ENCODE measurements around the gene VPREB3. TPM values are rescaled to one million over a fixed set of nuclear protein-coding genes. Genes with fewer than 3 reads are reported as not detected.

The VPREB3 gene
- total RNA-seq, 1 experiment from 2014 or later, result not detected

DNA sequence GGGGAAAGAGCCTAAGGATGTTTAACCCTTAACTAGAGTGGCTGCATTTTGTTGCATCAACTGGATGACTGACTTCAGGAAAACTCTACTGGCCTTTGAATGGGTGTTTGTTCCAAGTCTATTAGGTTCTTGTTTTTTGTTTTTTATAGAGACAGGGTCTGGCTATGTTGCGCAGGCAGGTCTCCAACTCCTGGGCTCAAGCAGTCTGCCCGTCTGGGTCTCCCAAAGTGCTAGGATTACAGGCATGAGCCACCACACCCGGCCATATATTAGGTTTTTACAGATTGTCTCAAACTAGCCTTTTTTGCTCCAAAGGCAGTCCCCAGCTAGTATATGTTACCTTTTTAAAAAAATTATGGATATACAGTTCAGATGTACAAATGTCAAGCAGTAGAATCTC lies 33.7 kb upstream of the VPREB3 start:
- peaks cover 45% of the 10 kb centered on the region for H3K36me3 ChIP-seq
- H3K4me3 ChIP-seq, result peak overlapping the region; percentile 98
- H3K4me1 ChIP-seq (replicated peaks), result peaks cover 68% of the 10 kb centered on the region
- H3K27ac ChIP-seq, result no peak overlapping the region
- no peaks in the 10 kb centered on the region for H3K27me3 ChIP-seq (replicated peaks)
- no peak for DNase-seq (ENCODE audit: low read depth in 1 of 2, low spot score in 2 of 2)
- H3K9me3 ChIP-seq (replicated peaks), result no peaks in the 10 kb centered on the region

DNA sequence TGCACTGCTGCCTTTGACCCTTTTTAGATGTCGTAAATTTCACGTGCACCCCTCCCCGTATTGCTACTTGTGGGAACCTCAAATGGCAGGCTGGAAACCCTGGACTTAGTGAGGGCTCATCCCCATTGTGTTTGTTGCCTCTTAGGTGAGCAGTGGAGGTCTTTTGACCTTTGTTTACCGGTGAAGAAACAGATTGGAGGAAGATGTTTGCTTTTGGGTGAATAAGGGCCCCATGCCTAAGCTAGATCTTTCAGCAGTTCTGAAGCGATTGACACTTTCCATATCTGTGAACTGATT lies 33.3 kb upstream of the VPREB3 start:
- Histone ChIP-seq H3K4me1 (replicated peaks) (peaks cover 68% of the 10 kb centered on the region), H3K27ac (no peak overlapping the region), H3K36me3 (peaks cover 42% of the 10 kb centered on the region), H3K27me3 (replicated peaks) (no peaks in the 10 kb centered on the region), H3K4me3 (peak overlapping the region; percentile 98), H3K9me3 (replicated peaks) (no peaks in the 10 kb centered on the region)
- no peak for DNase-seq (ENCODE audit: low read depth in 1 of 2, low spot score in 2 of 2)

DNA sequence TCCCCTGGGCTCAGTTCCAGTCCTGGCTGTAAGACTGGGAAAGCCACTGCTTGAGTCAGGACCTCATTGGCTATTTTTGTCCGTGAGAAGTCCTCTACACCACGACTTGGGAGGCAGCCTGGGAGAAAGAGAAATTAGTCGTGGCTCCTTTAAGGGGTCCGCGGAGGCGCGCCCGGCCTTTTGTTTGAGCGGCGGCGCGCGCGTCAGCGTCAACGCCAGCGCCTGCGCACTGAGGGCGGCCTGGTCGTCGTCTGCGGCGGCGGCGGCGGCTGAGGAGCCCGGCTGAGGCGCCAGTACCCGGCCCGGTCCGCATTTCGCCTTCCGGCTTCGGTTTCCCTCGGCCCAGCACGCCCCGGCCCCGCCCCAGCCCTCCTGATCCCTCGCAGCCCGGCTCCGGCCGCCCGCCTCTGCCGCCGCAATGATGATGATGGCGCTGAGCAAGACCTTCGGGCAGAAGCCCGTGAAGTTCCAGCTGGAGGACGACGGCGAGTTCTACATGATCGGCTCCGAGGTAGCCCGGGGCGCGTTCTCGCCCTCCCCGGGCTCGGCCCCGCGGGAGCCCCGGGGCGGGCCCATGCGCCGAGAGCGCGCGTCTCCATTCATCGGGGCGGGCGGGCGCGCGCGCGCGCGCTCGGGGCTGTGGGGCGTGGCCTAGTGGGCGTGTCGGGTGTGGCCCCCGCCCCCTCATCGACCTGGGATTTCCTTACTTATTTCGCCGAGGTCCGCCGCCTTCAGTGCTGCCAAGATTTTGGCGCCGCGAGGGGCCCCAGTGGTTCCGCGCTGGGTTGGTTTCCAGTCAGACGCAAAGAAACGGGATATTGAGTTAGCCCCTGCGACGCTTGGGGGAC lies 32.8 kb upstream of the VPREB3 start, which contains the start of gene SMARCB1:
SMARCB1 (plus strand) TSS at position 215 of the 848 bp plus-strand sequence; CDS start at position 419, 204 bp downstream.
- H3K36me3 ChIP-seq, result peaks cover 36% of the 10 kb centered on the region
- peak within 1 kb of the TSS; percentile 98 for H3K4me3 ChIP-seq
- H3K27ac ChIP-seq, result peak within 1 kb of the TSS; percentile 99
- DNase-seq (ENCODE audit: low read depth in 1 of 2, low spot score in 2 of 2), result peak; percentile 92 to 93
- H3K27me3 ChIP-seq (replicated peaks), result no peaks in the 10 kb centered on the region
- no peaks in the 10 kb centered on the region for H3K9me3 ChIP-seq (replicated peaks)
- H3K4me1 ChIP-seq (replicated peaks), result peaks cover 67% of the 10 kb centered on the region

DNA sequence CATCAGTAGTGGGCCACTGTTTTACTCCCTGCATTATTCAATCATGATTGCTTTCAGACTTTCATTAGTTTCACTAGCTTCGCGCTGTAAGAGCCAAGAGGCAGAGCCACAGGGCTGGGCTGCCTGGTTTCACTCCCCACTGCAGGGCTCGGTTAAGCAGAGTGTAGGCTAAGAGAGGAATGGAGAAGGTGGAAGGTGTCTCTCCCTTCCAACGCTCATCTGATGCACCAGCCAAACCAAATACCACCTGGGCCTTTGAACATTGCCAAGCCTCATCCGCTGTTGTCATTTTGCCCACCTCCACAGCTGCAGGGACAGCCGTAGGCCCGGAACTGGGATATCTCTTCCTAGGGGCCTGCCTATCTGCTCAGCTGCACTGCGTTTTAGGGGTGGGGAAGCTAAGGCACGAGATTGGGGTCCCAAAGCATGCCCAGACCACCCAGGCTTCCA lies 32.1 kb upstream of the VPREB3 start:
- H3K36me3 ChIP-seq, result peaks cover 29% of the 10 kb centered on the region
- DNase-seq (ENCODE audit: low read depth in 1 of 2, low spot score in 2 of 2), result no peak
- H3K9me3 ChIP-seq (replicated peaks), result no peaks in the 10 kb centered on the region
- H3K27me3 ChIP-seq (replicated peaks), result no peaks in the 10 kb centered on the region
- peak overlapping the region; percentile 98 for H3K4me3 ChIP-seq
- H3K27ac ChIP-seq, result peak overlapping the region; percentile 99
- peaks cover 67% of the 10 kb centered on the region for H3K4me1 ChIP-seq (replicated peaks)

DNA sequence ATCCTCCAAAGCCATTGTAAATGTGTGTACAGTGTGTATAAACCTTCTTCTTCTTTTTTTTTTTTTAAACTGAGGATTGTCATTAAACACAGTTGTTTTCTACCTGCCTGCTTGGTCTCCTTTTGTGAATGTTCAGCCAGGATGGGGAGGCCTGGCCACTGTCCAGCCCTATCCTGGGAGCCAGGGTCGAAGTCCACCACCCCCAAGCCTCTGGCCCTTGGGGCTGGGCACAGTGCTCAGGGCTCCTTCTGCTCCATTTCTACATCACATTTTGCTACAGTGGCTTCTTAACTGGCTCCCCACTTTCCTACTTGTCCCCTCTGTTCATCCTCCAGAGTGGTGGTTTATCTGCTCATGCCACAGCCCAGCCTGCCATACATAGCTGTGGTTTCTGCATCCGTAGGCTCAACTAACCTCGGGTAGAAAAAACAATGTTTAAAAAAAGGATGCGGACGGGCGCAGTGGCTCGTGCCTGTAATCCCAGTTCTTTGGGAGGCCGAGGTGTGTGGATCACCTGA lies 30.0 kb upstream of the VPREB3 start:
- Histone ChIP-seq H3K4me3 (no peak overlapping the region), H3K9me3 (replicated peaks) (no peaks in the 10 kb centered on the region), H3K27ac (no peak overlapping the region; the same call in 1 of the 2 replicates), H3K4me1 (replicated peaks) (peaks cover 51% of the 10 kb centered on the region), H3K36me3 (peaks cover 19% of the 10 kb centered on the region), H3K27me3 (replicated peaks) (no peaks in the 10 kb centered on the region)
- DNase-seq (ENCODE audit: low read depth in 1 of 2, low spot score in 2 of 2), result peak; percentile 47 to 53

DNA sequence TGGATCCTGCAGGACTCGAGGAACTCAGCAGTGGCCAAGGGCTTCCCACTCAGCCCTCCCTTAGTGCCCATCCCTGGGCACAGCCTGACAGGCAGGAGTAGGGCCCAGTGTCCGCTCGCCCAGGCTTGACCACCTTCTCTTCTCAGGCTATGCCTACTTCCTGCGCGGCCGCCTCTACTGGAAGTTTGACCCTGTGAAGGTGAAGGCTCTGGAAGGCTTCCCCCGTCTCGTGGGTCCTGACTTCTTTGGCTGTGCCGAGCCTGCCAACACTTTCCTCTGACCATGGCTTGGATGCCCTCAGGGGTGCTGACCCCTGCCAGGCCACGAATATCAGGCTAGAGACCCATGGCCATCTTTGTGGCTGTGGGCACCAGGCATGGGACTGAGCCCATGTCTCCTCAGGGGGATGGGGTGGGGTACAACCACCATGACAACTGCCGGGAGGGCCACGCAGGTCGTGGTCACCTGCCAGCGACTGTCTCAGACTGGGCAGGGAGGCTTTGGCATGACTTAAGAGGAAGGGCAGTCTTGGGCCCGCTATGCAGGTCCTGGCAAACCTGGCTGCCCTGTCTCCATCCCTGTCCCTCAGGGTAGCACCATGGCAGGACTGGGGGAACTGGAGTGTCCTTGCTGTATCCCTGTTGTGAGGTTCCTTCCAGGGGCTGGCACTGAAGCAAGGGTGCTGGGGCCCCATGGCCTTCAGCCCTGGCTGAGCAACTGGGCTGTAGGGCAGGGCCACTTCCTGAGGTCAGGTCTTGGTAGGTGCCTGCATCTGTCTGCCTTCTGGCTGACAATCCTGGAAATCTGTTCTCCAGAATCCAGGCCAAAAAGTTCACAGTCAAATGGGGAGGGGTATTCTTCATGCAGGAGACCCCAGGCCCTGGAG lies 29.3 kb upstream of the VPREB3 start:
- DNase-seq (ENCODE audit: low read depth in 1 of 2, low spot score in 2 of 2), result no peak
- Histone ChIP-seq H3K27me3 (replicated peaks) (no peaks in the 10 kb centered on the region), H3K9me3 (replicated peaks) (no peaks in the 10 kb centered on the region), H3K4me3 (no peak overlapping the region), H3K27ac (no peak overlapping the region), H3K36me3 (peaks cover 12% of the 10 kb centered on the region), H3K4me1 (replicated peaks) (peaks cover 50% of the 10 kb centered on the region)

DNA sequence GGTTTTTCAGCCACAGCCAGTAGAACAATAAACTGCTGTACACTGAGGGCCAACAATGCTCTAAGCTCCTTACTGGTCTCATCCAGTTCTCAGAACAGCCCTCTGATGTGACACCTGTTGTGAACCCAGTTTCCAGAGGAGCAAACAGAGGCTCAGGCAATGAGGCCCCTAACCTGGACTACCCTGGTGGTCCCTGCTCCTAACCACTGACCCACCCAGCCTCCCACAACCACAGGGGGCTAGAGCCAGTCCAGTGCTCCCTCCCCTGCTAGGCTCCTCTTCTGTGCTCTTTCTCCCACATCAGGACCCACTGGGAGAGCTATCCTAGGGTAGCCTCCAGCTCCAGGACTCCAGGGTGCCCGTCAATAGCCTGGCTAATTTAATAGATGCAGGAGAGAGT lies 28.5 kb upstream of the VPREB3 start:
- Histone ChIP-seq H3K4me3 (no peak overlapping the region), H3K9me3 (replicated peaks) (no peaks in the 10 kb centered on the region), H3K4me1 (replicated peaks) (peaks cover 42% of the 10 kb centered on the region), H3K27ac (no peak overlapping the region), H3K27me3 (replicated peaks) (no peaks in the 10 kb centered on the region), H3K36me3 (peaks cover 6% of the 10 kb centered on the region)
- DNase-seq (ENCODE audit: low read depth in 1 of 2, low spot score in 2 of 2), result no peak

DNA sequence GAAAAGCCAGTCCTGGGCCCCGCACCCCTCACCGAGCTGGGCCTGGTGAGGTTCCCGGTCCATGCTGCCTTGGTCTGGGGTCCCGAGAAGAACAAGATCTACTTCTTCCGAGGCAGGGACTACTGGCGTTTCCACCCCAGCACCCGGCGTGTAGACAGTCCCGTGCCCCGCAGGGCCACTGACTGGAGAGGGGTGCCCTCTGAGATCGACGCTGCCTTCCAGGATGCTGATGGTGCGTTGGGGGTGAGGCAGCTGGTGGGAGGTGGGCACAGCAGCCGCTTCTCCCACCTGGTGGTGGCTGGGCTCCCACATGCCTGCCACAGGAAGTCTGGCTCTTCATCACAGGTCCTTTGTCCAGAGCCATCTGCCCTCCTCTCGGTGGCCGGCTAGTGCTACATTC lies 28.0 kb upstream of the VPREB3 start:
- H3K4me3 ChIP-seq, result no peak overlapping the region
- no peaks in the 10 kb centered on the region for H3K9me3 ChIP-seq (replicated peaks)
- DNase-seq (ENCODE audit: low read depth in 1 of 2, low spot score in 2 of 2), result no peak
- H3K4me1 ChIP-seq (replicated peaks), result peaks cover 41% of the 10 kb centered on the region
- no peak overlapping the region for H3K27ac ChIP-seq
- H3K27me3 ChIP-seq (replicated peaks), result no peaks in the 10 kb centered on the region
- H3K36me3 ChIP-seq, result peaks cover 3% of the 10 kb centered on the region

DNA sequence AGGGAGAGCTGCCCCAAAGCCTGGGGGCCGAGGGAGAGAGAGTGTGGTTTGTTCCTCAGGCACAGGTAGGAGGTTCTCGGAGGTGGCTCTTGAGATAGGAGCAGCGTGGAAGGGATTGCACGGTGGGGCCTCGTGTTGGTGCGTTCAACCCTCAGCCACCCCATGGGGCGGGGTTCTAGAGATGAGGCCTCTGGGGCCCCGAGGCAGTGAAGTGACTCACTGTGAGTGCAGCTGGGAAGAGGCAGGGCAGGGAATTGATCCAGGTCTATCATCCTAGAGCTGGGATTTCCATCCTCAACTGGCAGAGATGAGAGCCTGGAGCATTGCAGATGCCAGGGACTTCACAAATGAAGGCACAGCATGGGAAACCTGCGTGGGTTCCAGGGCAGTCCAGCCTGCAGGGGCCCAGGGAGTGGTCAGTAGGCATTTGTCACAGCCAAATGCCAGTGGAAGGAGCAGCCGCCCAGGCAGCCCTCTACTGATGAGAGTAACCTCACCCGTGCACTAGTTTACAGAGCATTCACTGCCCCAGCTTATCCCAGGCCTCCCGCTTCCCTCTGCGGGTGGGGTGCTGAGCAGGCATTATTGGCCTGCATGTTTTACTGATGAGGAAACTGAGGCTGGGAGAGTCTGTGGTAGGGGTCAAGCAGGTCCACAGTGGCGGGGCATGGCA lies 27.4 kb upstream of the VPREB3 start:
- Histone ChIP-seq H3K27me3 (replicated peaks) (no peaks in the 10 kb centered on the region), H3K4me3 (no peak overlapping the region), H3K4me1 (replicated peaks) (peaks cover 41% of the 10 kb centered on the region), H3K27ac (no peak overlapping the region), H3K9me3 (replicated peaks) (no peaks in the 10 kb centered on the region), H3K36me3 (no peaks in the 10 kb centered on the region)
- peak in 1 of 2 experiments; percentile 46 for DNase-seq (ENCODE audit: low read depth in 1 of 2, low spot score in 2 of 2)

DNA sequence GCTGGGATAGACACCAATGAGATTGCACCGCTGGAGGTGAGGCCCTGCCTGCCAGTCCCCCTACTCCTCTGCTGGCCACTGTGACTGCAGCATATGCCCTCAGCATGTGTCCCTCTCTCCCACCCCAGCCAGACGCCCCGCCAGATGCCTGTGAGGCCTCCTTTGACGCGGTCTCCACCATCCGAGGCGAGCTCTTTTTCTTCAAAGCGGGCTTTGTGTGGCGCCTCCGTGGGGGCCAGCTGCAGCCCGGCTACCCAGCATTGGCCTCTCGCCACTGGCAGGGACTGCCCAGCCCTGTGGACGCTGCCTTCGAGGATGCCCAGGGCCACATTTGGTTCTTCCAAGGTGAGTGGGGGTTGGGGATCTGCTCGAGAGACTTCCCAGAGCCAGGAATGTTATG lies 26.8 kb upstream of the VPREB3 start:
- Histone ChIP-seq H3K4me3 (no peak overlapping the region), H3K27ac (no peak overlapping the region), H3K27me3 (replicated peaks) (no peaks in the 10 kb centered on the region), H3K4me1 (replicated peaks) (peaks cover 36% of the 10 kb centered on the region), H3K9me3 (replicated peaks) (no peaks in the 10 kb centered on the region), H3K36me3 (no peaks in the 10 kb centered on the region)
- DNase-seq (ENCODE audit: low read depth in 1 of 2, low spot score in 2 of 2), result no peak

DNA sequence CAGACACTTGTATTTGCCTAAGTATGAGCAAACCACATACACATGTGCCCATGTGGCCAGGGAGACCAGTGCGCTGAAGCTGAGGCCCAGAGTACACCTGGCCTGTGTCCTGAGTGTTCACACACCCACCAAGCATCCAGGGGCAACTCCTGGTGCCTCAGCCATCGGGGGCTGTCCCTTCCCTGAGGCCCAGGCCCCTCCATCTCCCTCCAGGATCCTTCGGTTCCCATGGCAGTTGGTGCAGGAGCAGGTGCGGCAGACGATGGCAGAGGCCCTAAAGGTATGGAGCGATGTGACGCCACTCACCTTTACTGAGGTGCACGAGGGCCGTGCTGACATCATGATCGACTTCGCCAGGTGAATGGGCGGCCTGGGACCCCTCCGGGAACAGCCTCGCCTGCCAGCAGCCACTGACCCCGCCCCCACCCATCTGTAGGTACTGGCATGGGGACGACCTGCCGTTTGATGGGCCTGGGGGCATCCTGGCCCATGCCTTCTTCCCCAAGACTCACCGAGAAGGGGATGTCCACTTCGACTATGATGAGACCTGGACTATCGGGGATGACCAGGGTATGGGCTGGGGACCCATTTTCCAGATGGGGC lies 26.0 kb upstream of the VPREB3 start:
- H3K4me1 ChIP-seq (replicated peaks), result peaks cover 29% of the 10 kb centered on the region
- no peak overlapping the region for H3K27ac ChIP-seq

DNA sequence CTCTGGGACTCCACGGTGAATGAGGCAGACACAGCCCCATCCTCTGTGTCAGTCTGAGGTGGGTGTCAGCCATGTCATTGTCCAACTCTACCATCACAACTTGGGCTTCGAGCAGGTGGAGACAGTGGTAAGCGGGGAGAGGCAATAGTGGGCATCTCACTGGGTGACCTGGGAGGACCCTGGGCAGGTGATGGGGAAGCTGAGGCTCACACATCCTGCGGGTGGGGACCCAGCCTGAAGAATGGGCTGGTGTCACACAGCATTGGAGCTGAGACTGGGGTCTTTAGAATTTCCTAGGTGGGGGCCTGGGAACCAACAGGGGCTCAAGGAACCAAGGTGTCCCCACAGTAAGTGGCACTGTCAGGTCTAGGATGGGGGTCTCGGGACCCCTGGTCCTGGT lies 25.5 kb upstream of the VPREB3 start:
- Histone ChIP-seq H3K9me3 (replicated peaks) (no peaks in the 10 kb centered on the region), H3K36me3 (no peaks in the 10 kb centered on the region), H3K27me3 (replicated peaks) (no peaks in the 10 kb centered on the region), H3K27ac (no peak overlapping the region), H3K4me3 (no peak overlapping the region), H3K4me1 (replicated peaks) (peaks cover 32% of the 10 kb centered on the region)
- no peak for DNase-seq (ENCODE audit: low read depth in 1 of 2, low spot score in 2 of 2)

More for the DNA sequence above, 26.0 kb upstream of the VPREB3 start:
- Histone ChIP-seq H3K4me3 (no peak overlapping the region), H3K9me3 (replicated peaks) (no peaks in the 10 kb centered on the region), H3K36me3 (no peaks in the 10 kb centered on the region), H3K27me3 (replicated peaks) (no peaks in the 10 kb centered on the region)
- peak in 1 of 2 experiments; percentile 44 for DNase-seq (ENCODE audit: low read depth in 1 of 2, low spot score in 2 of 2)

DNA sequence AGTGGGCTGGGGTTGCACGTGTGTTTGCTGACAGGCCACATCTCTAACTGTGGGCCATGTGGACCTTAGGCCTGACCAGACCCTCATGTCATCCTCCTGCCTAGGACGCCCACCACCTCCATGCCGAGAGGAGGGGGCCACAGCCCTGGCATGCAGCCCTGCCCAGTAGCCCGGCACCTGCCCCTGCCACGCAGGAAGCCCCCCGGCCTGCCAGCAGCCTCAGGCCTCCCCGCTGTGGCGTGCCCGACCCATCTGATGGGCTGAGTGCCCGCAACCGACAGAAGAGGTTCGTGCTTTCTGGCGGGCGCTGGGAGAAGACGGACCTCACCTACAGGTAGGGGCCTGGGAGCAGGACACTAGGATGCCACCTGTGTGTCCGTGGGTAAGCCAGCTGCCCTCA lies 24.9 kb upstream of the VPREB3 start:
- peak in 1 of 2 experiments; percentile 43 for DNase-seq (ENCODE audit: low read depth in 1 of 2, low spot score in 2 of 2)
- Histone ChIP-seq H3K27me3 (replicated peaks) (no peaks in the 10 kb centered on the region), H3K4me3 (no peak overlapping the region), H3K4me1 (replicated peaks) (peaks cover 32% of the 10 kb centered on the region), H3K9me3 (replicated peaks) (no peaks in the 10 kb centered on the region), H3K36me3 (no peaks in the 10 kb centered on the region), H3K27ac (no peak overlapping the region)
